ENCODE measurements around the gene ARHGDIB. TPM values are rescaled to one million over a fixed set of nuclear protein-coding genes. Genes with fewer than 3 reads are reported as not detected.

ARHGDIB gene
- total and polyA plus RNA-seq, 10 of the 15 experiments (the other 5 are each of a cell fraction or from before 2014, with no cell fraction given): 796 to 2,849 (median 1,346) TPM

GRCh38 chr12:14992673-14993072, 31.3 kb upstream of the ARHGDIB start:
- in situ Hi-C loops (cut with MboI) (loop anchor here (10.0 kb wide), 1 partner anchor 758 kb away; no protein-coding TSS in a partner anchor), intact Hi-C loops (cut with micrococcal nuclease; ENCODE audit: unreplicated experiment) (loop anchor here (5.0 to 10.0 kb wide), 2 partner anchors 220 to 758 kb away; a partner anchor contains a TSS)

More at GRCh38 chr12:14992673-14993072, 31.3 kb upstream of the ARHGDIB start:
- no peaks in the 10 kb centered on the region; the same call in 1 of the 3 replicates for H3K9me3 ChIP-seq (replicated peaks; ENCODE audit: control insufficient read depth, insufficient read depth, low read length)
- no peak for ATAC-seq
- no peak overlapping the region for H3K27ac ChIP-seq (ENCODE audit: control insufficient read depth, insufficient read depth)
- no peak overlapping the region for H3K4me2 ChIP-seq (ENCODE audit: control insufficient read depth, insufficient read depth)
- ChIA-PET RAD21 (ENCODE audit: unreplicated experiment) (no interaction called here), POLR2A (no interaction called here), SMC1A (ENCODE audit: uncharacterized antibody, unreplicated experiment) (interaction anchor here (0.6 to 16.7 kb wide), 4 partner anchors 30 to 144 kb away, joined by 3 to 242 read pairs (median 23); partner anchors contain the start of genes ART4 and ERP27), CTCF (interaction anchor here (0.7 to 7.8 kb wide), 5 partner anchors 146 to 755 kb away, joined by 3 to 104 read pairs (median 3); no protein-coding TSS in a partner anchor)
- TF ChIP-seq CHD2 (IDR thresholded peaks at IDR 0.05; ENCODE audit: borderline replicate concordance, low read depth, low read length) (no peak), HCFC1 (IDR thresholded peaks at IDR 0.05; ENCODE audit: low read length) (no peak), IRF5 (IDR thresholded peaks at IDR 0.05; ENCODE audit: borderline replicate concordance) (no peak), POLR2A (IDR thresholded peaks at IDR 0.05; ENCODE audit: low read depth, low read length) (no peak), YY1 (IDR thresholded peaks at IDR 0.05; ENCODE audit: low read depth, low read length) (no peak), HDGF (IDR thresholded peaks at IDR 0.05) (no peak)
- TF ChIP-seq, protein P1, sequence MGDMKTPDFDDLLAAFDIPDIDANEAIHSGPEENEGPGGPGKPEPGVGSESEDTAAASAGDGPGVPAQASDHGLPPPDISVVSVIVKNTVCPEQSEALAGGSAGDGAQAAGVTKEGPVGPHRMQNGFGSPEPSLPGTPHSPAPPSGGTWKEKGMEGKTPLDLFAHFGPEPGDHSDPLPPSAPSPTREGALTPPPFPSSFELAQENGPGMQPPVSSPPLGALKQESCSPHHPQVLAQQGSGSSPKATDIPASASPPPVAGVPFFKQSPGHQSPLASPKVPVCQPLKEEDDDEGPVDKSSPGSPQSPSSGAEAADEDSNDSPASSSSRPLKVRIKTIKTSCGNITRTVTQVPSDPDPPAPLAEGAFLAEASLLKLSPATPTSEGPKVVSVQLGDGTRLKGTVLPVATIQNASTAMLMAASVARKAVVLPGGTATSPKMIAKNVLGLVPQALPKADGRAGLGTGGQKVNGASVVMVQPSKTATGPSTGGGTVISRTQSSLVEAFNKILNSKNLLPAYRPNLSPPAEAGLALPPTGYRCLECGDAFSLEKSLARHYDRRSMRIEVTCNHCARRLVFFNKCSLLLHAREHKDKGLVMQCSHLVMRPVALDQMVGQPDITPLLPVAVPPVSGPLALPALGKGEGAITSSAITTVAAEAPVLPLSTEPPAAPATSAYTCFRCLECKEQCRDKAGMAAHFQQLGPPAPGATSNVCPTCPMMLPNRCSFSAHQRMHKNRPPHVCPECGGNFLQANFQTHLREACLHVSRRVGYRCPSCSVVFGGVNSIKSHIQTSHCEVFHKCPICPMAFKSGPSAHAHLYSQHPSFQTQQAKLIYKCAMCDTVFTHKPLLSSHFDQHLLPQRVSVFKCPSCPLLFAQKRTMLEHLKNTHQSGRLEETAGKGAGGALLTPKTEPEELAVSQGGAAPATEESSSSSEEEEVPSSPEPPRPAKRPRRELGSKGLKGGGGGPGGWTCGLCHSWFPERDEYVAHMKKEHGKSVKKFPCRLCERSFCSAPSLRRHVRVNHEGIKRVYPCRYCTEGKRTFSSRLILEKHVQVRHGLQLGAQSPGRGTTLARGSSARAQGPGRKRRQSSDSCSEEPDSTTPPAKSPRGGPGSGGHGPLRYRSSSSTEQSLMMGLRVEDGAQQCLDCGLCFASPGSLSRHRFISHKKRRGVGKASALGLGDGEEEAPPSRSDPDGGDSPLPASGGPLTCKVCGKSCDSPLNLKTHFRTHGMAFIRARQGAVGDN (IDR thresholded peaks at IDR 0.05): no peak
- no peaks in the 10 kb centered on the region for H3K27me3 ChIP-seq (replicated peaks in 1 of 2; ENCODE audit: control insufficient read depth in 2 of 2, insufficient read depth in 2 of 2, low read length in 1 of 2)
- H4K20me1 ChIP-seq (ENCODE audit: control insufficient read depth, insufficient read depth): no peaks in the 10 kb centered on the region
- no peak overlapping the region for H2AFZ ChIP-seq (ENCODE audit: control insufficient read depth, low read depth, low read length)
- FAIRE-seq: no peak
- peaks cover 17% of the 10 kb centered on the region for H3K4me1 ChIP-seq (ENCODE audit: control insufficient read depth, insufficient read depth, low read length)
- over 99% methylated on average over 3 of the region's 3 CpGs for WGBS (ENCODE audit: insufficient coverage, insufficient replicate concordance, low lambda C conversion rate, missing lambda C conversion rate)
- H3K36me3 ChIP-seq (ENCODE audit: control insufficient read depth in 2 of 2, insufficient read depth in 2 of 2, low read length in 1 of 2): no peaks in the 10 kb centered on the region
- H3K79me2 ChIP-seq (ENCODE audit: control insufficient read depth, insufficient read depth, low read length): no peaks in the 10 kb centered on the region
- BruUV-seq (replicated peaks): no TSS peak
- no peak for DNase-seq (ENCODE audit: low read depth, low spot score)
- H3K4me3 ChIP-seq: no peak overlapping the region
- H3K9ac ChIP-seq (ENCODE audit: control insufficient read depth, insufficient read depth, low read length): no peak overlapping the region

Measured in GM12878 (cell line).